NOMO-1 (cell line): ENCODE results near the gene C9.
"Not testable (repeated sequence)": the region's sequence is repeated elsewhere in the genome, so short reads cannot be mapped to it uniquely, and the experiment has no call there.

ENCODE experiments used
- DNase-seq, 2 experiments: peaks; one replicate each; lab custom pipeline; 2025; ENCODE audit not compliant: unreplicated experiment in 2 of 2; lab: John Stamatoyannopoulos, UW

C9 gene

GRCh38 chr5:39364367-39364766 lies at the start of gene C9:
TSS of gene C9 (minus strand) at chr5:39364495. CDS start at chr5:39364464, 31 bp downstream.
- no peak for DNase-seq

- DNase-seq, result no peak
Observed at GRCh38 chr5:39413771-39414170, 49.5 kb upstream of the C9 start.

DNA sequence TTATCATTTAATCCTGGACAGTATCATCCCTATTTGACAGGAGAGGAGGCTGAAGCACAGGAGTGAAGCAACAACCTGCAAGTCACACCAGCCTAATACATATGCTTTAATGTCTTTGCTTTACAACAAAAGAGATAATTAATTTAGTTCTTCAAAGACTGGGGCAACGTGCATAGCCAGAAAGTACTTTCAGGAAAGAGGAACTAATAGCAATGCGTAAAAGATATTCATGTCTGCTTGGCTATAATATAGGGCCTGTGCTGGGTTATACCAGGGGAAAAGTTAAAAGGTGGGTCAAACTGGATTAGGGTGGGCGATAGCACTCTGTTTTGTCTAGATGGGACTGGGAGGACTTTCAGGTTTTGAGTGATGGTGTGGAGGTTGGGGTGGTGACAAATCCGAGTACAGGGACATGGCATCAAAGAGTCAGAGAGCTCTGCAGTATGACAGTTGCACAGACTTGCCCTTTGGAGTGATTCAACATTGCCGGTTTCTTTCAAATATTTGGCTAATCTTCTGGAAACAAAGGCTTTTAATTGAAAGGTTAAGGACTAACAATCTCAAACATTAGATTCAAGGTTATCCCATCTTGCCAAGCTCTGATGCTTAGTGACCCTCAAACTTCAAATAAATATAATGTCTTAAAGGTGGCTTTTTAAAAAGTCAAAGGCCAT lies 48.6 kb upstream of the C9 start:
- DNase-seq, result peak; percentile 75 to 94

DNA sequence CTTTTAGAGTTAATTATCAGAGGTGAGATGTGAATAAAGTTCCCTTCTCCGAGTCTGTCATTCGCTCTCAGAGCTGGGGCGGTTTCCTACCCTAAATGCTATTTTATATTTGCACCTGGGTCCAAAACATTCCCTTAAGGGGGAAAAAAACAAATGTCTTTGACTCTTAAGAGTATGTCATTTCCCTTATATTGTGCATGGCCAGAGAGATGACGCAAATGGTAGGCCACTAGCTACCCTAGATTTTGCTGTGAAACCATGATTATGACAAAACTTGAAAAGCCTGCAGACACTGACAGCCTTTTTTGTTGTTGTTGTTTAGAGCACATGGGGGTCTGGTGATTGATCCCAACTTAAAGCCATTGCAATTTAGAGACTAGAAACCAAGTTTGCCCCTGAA lies 47.7 kb upstream of the C9 start:
- DNase-seq, result no peak

DNA sequence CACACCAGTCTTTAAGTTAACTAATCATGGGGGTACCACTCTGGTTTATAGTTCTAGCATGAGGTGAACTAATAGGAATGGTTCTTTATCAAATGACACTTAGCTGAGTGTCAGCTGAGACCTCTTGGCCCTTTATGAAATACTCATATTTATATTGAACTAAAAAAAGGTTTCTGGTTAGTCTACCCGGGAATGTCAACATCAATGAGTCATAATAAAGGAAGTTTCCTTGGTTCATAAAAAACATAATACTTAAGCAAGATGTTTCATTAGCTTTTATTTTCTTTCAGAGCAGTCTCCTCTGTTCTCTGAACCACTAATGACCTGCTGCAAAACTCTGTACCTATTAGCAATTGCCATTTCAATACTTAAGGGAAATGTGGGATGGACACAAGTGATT lies 46.8 kb upstream of the C9 start:
- DNase-seq, result peak; percentile 32 to 88

- DNase-seq, result no peak
Observed at GRCh38 chr5:39409033-39409432, 44.7 kb upstream of the C9 start.

DNA sequence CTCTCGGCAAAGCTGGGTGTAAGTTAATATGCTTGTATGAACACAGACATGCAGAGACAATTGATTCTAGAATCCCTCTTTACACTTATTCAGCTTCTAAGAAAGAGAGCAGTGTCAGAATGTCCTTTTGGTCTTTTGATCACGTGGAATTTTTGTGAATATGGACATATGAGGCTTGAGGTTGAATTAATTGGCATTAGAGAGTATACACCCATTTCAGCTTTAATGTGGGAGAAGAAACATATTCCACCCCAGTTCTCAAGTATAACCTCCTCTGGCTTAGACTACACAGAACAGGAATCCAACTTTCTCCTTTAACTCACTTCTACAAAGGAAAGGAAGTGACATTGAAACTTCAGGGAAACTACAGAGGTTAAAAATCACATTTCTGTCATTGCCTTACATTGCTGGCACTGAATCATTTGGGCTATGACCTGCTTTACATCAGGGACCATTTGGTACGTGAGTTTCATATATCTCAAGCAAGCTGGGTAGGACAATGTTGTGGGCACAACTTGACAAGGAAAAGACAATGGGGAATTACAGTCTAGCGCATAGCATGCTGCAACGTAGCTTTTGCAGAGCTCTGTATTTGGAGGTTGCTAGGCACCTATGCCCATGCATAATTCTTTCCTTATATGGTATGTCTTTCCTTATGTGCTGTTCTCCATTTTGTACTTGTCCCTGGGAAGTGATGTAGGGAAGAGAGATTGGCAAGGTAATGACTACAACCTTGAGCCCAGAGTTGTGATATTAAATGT lies 41.0 kb upstream of the C9 start:
- DNase-seq, result no peak

DNA sequence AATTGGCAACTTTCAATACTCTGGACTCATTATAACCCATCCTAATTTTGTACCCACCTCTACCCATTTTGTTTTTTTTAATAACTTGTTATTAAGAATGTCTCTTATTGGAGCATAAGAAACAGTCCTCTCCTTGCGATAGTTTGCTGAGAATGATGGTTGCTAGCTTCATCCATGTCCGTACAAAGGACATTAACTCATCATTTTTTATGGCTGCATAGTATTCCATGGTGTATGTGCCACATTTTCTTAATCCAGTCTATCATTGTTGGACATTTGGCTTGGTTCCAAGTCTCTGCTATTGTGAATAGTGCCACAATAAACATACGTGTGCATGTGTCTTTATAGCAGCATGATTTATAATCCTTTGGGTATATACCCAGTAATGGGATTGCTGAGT lies 39.5 kb upstream of the C9 start:
- DNase-seq, result not testable (repeated sequence)

- DNase-seq, result not testable (repeated sequence)
Observed at GRCh38 chr5:39402140-39402539, 37.8 kb upstream of the C9 start.

- no peak for DNase-seq
Observed at GRCh38 chr5:39400713-39401578, 36.7 kb upstream of the C9 start.

GRCh38 chr5:39399135-39400036 lies 35.1 kb upstream of the C9 start:
- peak; percentile 79 to 99 for DNase-seq

DNA sequence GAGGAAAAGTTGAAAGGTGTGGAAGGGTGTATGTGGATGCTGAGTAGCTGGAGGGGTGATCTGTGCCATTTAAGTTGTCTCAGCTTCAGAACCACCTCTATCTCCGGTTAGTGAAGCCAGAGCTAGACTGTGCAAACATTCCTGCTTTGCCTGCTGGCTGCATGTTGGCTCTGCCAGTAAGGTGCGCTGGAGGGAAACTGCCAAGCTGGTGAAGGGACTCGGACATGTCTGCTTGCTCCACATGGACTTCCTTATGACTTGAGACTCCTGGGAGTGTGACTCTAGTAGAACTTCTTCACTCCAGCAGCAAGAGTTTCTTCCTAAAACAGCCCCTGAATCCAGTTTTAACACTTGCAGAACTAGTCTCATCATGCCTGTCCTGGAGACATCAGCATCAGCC lies 32.5 kb upstream of the C9 start:
- DNase-seq, result no peak

DNA sequence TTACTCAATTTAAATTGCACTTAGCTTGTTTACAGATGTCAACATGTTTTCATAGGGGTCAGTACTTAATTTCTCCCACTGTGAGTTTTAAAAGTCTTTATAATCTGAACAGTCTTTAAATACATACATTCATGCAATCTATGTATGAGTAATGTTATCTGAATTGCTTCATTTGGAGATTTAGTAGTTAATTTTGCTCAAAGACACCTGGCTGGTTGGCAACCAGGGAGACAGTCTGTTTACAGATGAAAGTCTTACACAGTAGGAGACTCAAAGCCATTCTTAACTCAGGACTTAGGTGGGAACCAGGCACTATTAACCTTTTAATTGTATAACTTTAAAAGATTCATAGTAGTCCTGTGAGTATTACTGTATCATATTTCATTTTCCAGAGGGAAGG lies 31.2 kb upstream of the C9 start:
- no peak for DNase-seq

DNA sequence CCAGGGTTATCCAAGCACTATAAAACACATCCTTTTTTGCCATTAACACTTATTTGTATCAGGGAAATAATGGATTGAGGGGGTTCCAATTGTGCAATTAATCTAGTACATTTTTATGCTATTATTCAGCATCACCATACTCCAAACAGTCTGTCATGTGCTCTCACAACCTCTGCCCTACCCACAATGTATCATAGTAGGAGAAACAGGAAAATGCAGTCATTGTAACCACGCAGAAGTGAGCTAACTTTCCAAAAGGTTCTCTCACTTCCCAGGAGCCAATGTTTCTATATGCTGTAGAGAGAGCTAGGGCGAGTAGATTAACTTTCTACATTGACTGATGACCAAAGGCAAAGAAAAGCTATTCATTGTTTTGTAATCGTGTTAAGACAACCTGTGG lies 30.7 kb upstream of the C9 start:
- DNase-seq, result no peak

GRCh38 chr5:39390945-39391344 lies 26.6 kb upstream of the C9 start:
- DNase-seq, result no peak

DNA sequence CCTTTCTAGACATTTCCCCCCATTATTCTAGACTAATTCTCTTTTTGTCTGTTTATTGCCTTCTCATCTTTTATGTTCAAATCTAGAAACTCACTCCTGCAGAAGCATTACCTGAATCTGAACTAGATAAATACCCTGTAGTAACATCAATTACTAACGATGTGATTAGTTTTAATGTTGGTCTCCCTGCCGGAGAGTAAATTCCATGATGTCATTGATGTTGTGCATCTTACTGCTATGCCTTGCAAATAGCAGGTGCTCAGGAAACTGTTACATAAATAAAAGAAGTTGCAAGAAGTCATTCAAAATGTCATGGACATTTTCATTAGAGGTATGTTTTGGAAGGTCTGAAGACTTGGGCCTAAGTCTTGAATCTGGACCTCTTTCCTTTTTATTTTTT lies 23.0 kb upstream of the C9 start:
- no peak for DNase-seq

DNA sequence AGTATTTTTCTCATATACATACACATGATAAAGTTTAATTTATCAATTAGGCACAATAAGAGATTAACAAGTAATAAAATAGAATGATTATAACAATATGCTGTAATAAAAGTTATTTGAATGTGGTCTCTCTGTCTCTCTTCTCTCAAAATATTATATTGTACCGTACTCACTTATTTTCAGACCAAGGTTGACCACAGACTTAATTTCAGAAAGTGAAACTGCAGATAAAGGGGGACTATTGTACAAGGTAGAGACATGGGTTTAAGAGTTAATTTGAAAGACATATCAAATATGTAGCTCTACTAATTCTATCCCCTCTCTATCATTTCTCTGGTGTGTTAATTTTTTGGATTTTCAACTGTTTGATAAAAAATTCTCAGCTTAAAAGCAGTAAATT lies 20.0 kb upstream of the C9 start:
- DNase-seq, result no peak

DNA sequence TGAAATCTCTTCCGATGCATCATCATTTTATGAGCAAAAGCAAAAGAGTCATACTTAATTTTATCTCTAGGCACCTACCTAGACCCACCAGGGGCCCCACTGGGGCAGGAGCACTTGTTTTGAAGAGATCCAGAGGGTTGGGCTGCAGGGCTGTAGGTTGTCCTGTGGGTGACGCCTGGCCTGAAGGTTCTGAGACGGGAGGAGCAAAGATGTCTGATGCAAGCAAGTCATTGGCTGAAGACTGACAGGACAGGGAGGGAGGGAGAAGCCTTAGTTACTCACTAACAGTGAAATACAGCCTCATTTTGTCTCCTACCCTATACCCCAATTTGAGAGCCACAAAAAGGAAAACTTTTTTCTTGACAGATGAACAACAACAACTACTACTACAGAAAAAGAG lies 17.1 kb upstream of the C9 start:
- no peak for DNase-seq

- no peak for DNase-seq
Observed at GRCh38 chr5:39379693-39380092, 15.4 kb upstream of the C9 start.

- DNase-seq, result no peak
Observed at GRCh38 chr5:39377613-39378012, 13.3 kb upstream of the C9 start.
